ENCODE results near the gene TMEM232. TPM values are rescaled to one million over a fixed set of nuclear protein-coding genes. Genes with fewer than 3 reads are reported as not detected.

Gene TMEM232
- total RNA-seq, 4 donors from 2014 or later = 3.8 to 13.1 (median 4.1) TPM; not detected in 1

DNA sequence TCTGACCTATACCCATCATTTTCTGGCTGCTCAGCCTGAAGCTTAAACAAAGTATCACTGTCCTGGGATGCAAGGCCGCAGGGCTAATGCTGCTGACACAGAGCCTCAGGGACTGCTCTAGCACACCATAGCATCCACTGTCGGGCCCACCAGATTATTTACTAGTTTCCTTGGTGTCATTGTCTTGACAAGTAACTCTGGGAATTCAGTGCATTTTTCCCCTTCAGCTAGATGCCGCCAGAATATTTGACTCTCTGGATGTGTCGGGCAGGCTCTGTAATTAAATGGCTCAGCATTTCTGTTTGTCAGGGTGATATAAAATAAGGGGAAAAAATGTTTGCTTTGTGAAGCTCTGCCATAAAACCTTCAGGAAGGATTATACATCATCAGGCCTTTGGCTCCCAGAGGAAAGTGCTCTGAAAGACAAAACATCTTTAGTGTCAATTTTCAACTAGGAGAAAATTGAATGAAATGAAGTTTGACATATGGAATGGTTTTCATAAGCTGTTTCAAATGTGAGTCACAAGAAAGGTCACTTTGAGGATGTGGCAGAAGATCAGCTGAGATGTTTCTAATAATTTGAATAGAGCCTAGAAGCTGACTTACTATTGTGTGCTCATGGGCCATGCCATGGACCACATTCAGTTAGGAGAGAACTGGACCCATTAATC, 350.1 kb downstream of the TMEM232 start:
- Histone ChIP-seq H3K4me1 (no peaks in the 10 kb centered on the region), H3K27ac (no peak overlapping the region), H3K9me3 (no peaks in the 10 kb centered on the region), H3K36me3 (no peaks in the 10 kb centered on the region), H3K27me3 (no peaks in the 10 kb centered on the region), H3K4me3 (no peak overlapping the region)
- no peak for DNase-seq
- TF ChIP-seq POLR2AphosphoS5 (IDR thresholded peaks at IDR 0.05) = no peak
- TF ChIP-seq EP300 (IDR thresholded peaks at IDR 0.05; ENCODE audit: low read depth) = no peak
- intact Hi-C loops (cut with DNase I; ENCODE audit: low total_unique reads) (no loop called here), in situ Hi-C loops (cut with MboI; ENCODE audit: low pct_ligation_motif_present in 1 of 4, low pct_unique_long_range_greater_than_20kb in 1 of 4, low sequenced_read_pairs in 3 of 4) (no loop called here)
- WGBS, 2 donors (ENCODE audit: low coverage in 1 of 2) = 40 to 43% methylated on average over 1 to 4 of the region's 4 CpGs

DNA sequence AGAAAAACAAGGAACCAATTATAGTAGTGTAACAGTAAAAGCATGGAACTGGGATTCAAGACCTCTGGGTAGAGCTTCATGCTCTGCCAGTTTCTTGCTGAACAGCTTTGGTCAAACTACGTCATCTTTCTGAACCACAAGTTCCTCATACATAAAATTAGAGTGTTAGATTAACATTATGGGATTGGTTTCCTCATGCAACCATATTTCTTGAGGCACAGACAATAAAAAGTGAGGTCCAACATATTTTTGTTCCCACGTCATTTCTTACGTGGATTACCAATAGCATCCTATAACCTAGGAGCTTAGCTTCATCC, 354.8 kb downstream of the TMEM232 start:
- TF ChIP-seq POLR2A (IDR thresholded peaks at IDR 0.05) (no peak), POLR2AphosphoS5 (IDR thresholded peaks at IDR 0.05) (no peak)
- TF ChIP-seq, protein P1, sequence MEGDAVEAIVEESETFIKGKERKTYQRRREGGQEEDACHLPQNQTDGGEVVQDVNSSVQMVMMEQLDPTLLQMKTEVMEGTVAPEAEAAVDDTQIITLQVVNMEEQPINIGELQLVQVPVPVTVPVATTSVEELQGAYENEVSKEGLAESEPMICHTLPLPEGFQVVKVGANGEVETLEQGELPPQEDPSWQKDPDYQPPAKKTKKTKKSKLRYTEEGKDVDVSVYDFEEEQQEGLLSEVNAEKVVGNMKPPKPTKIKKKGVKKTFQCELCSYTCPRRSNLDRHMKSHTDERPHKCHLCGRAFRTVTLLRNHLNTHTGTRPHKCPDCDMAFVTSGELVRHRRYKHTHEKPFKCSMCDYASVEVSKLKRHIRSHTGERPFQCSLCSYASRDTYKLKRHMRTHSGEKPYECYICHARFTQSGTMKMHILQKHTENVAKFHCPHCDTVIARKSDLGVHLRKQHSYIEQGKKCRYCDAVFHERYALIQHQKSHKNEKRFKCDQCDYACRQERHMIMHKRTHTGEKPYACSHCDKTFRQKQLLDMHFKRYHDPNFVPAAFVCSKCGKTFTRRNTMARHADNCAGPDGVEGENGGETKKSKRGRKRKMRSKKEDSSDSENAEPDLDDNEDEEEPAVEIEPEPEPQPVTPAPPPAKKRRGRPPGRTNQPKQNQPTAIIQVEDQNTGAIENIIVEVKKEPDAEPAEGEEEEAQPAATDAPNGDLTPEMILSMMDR (IDR thresholded peaks at IDR 0.05) = no peak
- in situ Hi-C loops (cut with MboI; ENCODE audit: low pct_ligation_motif_present in 1 of 4, low pct_unique_long_range_greater_than_20kb in 1 of 4, low sequenced_read_pairs in 3 of 4) = no loop called here
- H3K27me3 ChIP-seq = no peaks in the 10 kb centered on the region
- intact Hi-C loops (cut with DNase I; ENCODE audit: low total_unique reads) = no loop called here
- DNase-seq = no peak
- no peak overlapping the region for H3K4me3 ChIP-seq
- H3K9me3 ChIP-seq = no peaks in the 10 kb centered on the region
- no peak overlapping the region for H3K27ac ChIP-seq
- no peaks in the 10 kb centered on the region for H3K36me3 ChIP-seq
- 74 to 82% methylated on average over 3 of the region's 3 CpGs for WGBS, 2 donors (ENCODE audit: low coverage in 1 of 2)
- H3K4me1 ChIP-seq = no peaks in the 10 kb centered on the region

DNA sequence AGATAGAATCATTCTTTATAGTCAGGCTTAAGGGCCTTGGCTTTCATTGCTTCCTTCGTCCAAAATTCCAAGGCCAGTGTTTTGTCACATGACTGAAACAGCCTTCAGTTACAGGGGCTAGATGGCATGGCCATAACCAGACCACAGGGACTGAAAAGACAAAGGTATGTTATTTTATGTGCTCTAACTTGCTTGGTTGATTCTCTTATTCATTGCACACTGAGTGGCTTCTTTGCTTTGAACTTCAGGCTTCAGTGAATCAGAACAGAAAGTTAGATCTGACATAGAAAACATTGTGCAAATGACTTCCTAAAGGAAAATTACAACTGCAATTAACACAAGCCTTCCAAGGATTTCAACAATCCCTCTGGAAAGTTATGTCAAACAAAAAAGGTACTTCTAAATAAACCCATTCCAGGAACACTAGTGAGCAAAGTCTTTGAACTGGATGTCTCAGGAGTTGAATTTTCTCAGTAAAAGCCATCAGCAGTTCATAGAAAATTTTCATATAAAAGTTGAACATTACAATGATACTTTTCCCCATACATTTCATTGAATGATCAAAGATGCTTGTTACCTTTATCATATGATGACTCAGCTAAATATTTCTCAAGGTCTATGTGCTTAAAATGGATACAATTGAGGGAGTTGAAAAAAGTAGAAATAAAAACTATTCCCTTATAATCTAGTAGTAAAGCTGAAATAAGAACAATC, 355.3 kb downstream of the TMEM232 start:
- in situ Hi-C loops (cut with MboI; ENCODE audit: low pct_ligation_motif_present in 1 of 4, low pct_unique_long_range_greater_than_20kb in 1 of 4, low sequenced_read_pairs in 3 of 4) = no loop called here
- intact Hi-C loops (cut with DNase I; ENCODE audit: low total_unique reads) = no loop called here

More for the DNA sequence above, 355.3 kb downstream of the TMEM232 start:
- H3K9me3 ChIP-seq = no peaks in the 10 kb centered on the region
- H3K4me3 ChIP-seq = no peak overlapping the region
- DNase-seq = no peak
- H3K36me3 ChIP-seq = no peaks in the 10 kb centered on the region
- H3K27ac ChIP-seq = no peak overlapping the region
- H3K4me1 ChIP-seq = no peaks in the 10 kb centered on the region
- TF ChIP-seq EP300 (IDR thresholded peaks at IDR 0.05; ENCODE audit: low read depth) (no peak), POLR2A (IDR thresholded peaks at IDR 0.05) (no peak), POLR2AphosphoS5 (IDR thresholded peaks at IDR 0.05) (no peak)
- TF ChIP-seq, protein P1 (IDR thresholded peaks at IDR 0.05) = no peak
- H3K27me3 ChIP-seq = no peaks in the 10 kb centered on the region
- 43 to 57% methylated on average over 1 of the region's 1 CpG for WGBS, 2 donors (ENCODE audit: low coverage in 1 of 2)

Small RNAs within 50 kb of the gene (small RNA-seq; reads per million reads assigned to genes)
- 0 reads per million in 4 donors for gene MIR548F3
- gene RF00432 = 0 reads per million in 4 donors

Other genes with a start within 250 kb of the TMEM232 start
- 10 to 100 TPM; 62.6 to 84.5 (median 72.0) TPM for gene SLC25A46, start 12.3 kb upstream of the TMEM232 start, total RNA-seq

Data from transverse colon (tissue), 4 donors.